Measurements from ENCODE around the gene ZNF646.

Gene ZNF646

DNA sequence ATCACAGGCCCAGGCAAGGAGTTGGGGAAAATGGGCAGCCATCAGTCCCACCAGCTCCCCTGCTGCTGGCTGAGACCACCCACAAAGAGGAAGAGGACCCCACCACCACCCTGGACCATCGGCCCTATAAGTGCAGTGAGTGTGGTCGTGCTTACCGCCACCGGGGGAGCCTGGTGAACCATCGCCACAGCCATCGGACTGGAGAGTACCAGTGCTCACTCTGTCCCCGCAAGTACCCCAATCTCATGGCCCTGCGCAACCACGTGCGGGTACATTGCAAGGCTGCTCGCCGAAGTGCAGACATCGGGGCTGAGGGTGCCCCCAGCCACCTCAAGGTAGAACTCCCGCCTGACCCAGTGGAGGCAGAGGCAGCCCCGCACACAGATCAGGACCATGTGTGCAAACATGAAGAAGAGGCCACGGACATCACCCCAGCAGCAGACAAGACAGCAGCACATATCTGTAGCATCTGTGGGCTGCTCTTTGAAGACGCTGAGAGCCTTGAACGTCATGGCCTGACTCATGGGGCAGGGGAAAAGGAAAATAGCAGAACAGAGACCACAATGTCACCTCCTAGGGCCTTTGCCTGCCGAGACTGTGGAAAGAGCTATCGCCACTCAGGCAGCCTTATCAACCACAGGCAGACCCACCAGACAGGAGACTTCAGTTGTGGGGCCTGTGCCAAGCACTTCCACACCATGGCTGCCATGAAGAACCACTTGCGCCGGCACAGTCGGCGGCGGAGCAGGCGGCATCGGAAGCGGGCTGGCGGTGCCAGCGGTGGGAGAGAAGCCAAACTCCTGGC lies 3.6 kb downstream of the ZNF646 start:
- no peak overlapping the region for H2BK12ac ChIP-seq (ENCODE audit: low read length)
- H3K4me3 ChIP-seq (ENCODE audit: low read length in 2 of 2) = no peak overlapping the region
- no peak overlapping the region for H4K8ac ChIP-seq (ENCODE audit: low read depth, low read length)
- no peak overlapping the region for H3K27ac ChIP-seq (replicated peaks; ENCODE audit: low read length)
- peak overlapping the region; percentile 65 for H3K23ac ChIP-seq (ENCODE audit: low read depth, low read length, poor library complexity)
- no peak overlapping the region for H3K9ac ChIP-seq (ENCODE audit: low read depth, low read length, poor library complexity)
- H3K4me1 ChIP-seq (ENCODE audit: control insufficient read depth in 2 of 2, insufficient read depth in 1 of 2, low read depth in 1 of 2, low read length in 2 of 2) = peaks cover 0 to 3% of the 10 kb centered on the region in 2 donors
- peaks cover 66 to 72% of the 10 kb centered on the region in 2 donors for H3K36me3 ChIP-seq (replicated peaks in 1 of 2; ENCODE audit: control insufficient read depth in 2 of 2, insufficient read depth in 2 of 2, low read length in 2 of 2)
- H3K4ac ChIP-seq (ENCODE audit: low read length) = no peak overlapping the region
- no peak overlapping the region for H3K4me2 ChIP-seq (ENCODE audit: insufficient read depth, low read length, poor library complexity, severe bottlenecking)
- no peak overlapping the region for H4K91ac ChIP-seq (ENCODE audit: low read depth, low read length, poor library complexity)
- no peaks in the 10 kb centered on the region for H3K9me3 ChIP-seq (replicated peaks in 1 of 2; ENCODE audit: control insufficient read depth in 2 of 2, insufficient read depth in 1 of 2, low read depth in 1 of 2, low read length in 2 of 2)
- no peak overlapping the region for H2BK120ac ChIP-seq (ENCODE audit: low read depth, low read length)
- no peak overlapping the region for H3K14ac ChIP-seq (ENCODE audit: low read length)
- H2AK5ac ChIP-seq (ENCODE audit: low read depth, low read length) = no peak overlapping the region
- no peak overlapping the region for H2BK5ac ChIP-seq (ENCODE audit: low read length)
- no peak overlapping the region for H2BK15ac ChIP-seq (ENCODE audit: low read length)
- no peak for DNase-seq (ENCODE audit: low spot score)
- H2AFZ ChIP-seq (ENCODE audit: low read length) = no peak overlapping the region
- no peaks in the 10 kb centered on the region for H3K27me3 ChIP-seq (ENCODE audit: control insufficient read depth in 3 of 3, insufficient read depth in 3 of 3, low read depth in 1 of 3, low read length in 3 of 3)
- WGBS, 2 donors (ENCODE audit: extremely low coverage in 2 of 2, insufficient read length in 2 of 2, insufficient replicate concordance in 1 of 2) = no CpG with 5 or more reads among the region's 30 CpGs
- no peak overlapping the region for H3K18ac ChIP-seq (ENCODE audit: low read length)
- peaks cover 34% of the 10 kb centered on the region for H3K79me1 ChIP-seq (ENCODE audit: low read depth, low read length)

GRCh38 chr16:31078597-31079341 lies 4.5 kb downstream of the ZNF646 start:
- Histone ChIP-seq H3K23ac (ENCODE audit: low read depth, low read length, poor library complexity) (no peak overlapping the region), H2BK12ac (ENCODE audit: low read length) (no peak overlapping the region), H4K91ac (ENCODE audit: low read depth, low read length, poor library complexity) (no peak overlapping the region), H3K4me2 (ENCODE audit: insufficient read depth, low read length, poor library complexity, severe bottlenecking) (no peak overlapping the region), H3K27ac (replicated peaks; ENCODE audit: low read length) (no peak overlapping the region), H2AFZ (ENCODE audit: low read length) (no peak overlapping the region), H3K18ac (ENCODE audit: low read length) (no peak overlapping the region), H3K9ac (ENCODE audit: low read depth, low read length, poor library complexity) (no peak overlapping the region), H3K79me1 (ENCODE audit: low read depth, low read length) (peaks cover 34% of the 10 kb centered on the region), H3K14ac (ENCODE audit: low read length) (no peak overlapping the region), H2BK120ac (ENCODE audit: low read depth, low read length) (no peak overlapping the region), H3K4me3 (ENCODE audit: low read length in 2 of 2) (no peak overlapping the region), H3K36me3 (replicated peaks in 1 of 2; ENCODE audit: control insufficient read depth in 2 of 2, insufficient read depth in 2 of 2, low read length in 2 of 2) (peaks cover 67 to 82% of the 10 kb centered on the region in 2 donors), H4K8ac (ENCODE audit: low read depth, low read length) (no peak overlapping the region), H3K4ac (ENCODE audit: low read length) (no peak overlapping the region), H3K9me3 (replicated peaks in 1 of 2; ENCODE audit: control insufficient read depth in 2 of 2, insufficient read depth in 1 of 2, low read depth in 1 of 2, low read length in 2 of 2) (no peaks in the 10 kb centered on the region), H2BK15ac (ENCODE audit: low read length) (no peak overlapping the region), H2BK5ac (ENCODE audit: low read length) (no peak overlapping the region), H3K4me1 (ENCODE audit: control insufficient read depth in 2 of 2, insufficient read depth in 1 of 2, low read depth in 1 of 2, low read length in 2 of 2) (peaks cover 0 to 3% of the 10 kb centered on the region in 2 donors), H3K27me3 (ENCODE audit: control insufficient read depth in 3 of 3, insufficient read depth in 3 of 3, low read depth in 1 of 3, low read length in 3 of 3) (no peaks in the 10 kb centered on the region), H2AK5ac (ENCODE audit: low read depth, low read length) (no peak overlapping the region)
- no peak for DNase-seq (ENCODE audit: low spot score)
- no CpG with 5 or more reads among the region's 15 CpGs for WGBS, 2 donors (ENCODE audit: extremely low coverage in 2 of 2, insufficient read length in 2 of 2, insufficient replicate concordance in 1 of 2)

- H3K4ac ChIP-seq (ENCODE audit: low read length) = no peak overlapping the region
- H3K23ac ChIP-seq (ENCODE audit: low read depth, low read length, poor library complexity) = no peak overlapping the region
- H4K91ac ChIP-seq (ENCODE audit: low read depth, low read length, poor library complexity) = no peak overlapping the region
- no peak overlapping the region for H2BK120ac ChIP-seq (ENCODE audit: low read depth, low read length)
- H3K18ac ChIP-seq (ENCODE audit: low read length) = no peak overlapping the region
- H2BK15ac ChIP-seq (ENCODE audit: low read length) = no peak overlapping the region
- no peak overlapping the region for H3K9ac ChIP-seq (ENCODE audit: low read depth, low read length, poor library complexity)
- H3K36me3 ChIP-seq (replicated peaks in 1 of 2; ENCODE audit: control insufficient read depth in 2 of 2, insufficient read depth in 2 of 2, low read length in 2 of 2) = peaks cover 67 to 88% of the 10 kb centered on the region in 2 donors
- DNase-seq (ENCODE audit: low spot score) = no peak
- H3K27ac ChIP-seq (replicated peaks; ENCODE audit: low read length) = no peak overlapping the region
- no CpG with 5 or more reads among the region's 13 CpGs for WGBS, 2 donors (ENCODE audit: extremely low coverage in 2 of 2, insufficient read length in 2 of 2, insufficient replicate concordance in 1 of 2)
- H3K79me1 ChIP-seq (ENCODE audit: low read depth, low read length) = peaks cover 34% of the 10 kb centered on the region
- no peak overlapping the region for H4K8ac ChIP-seq (ENCODE audit: low read depth, low read length)
- no peak overlapping the region for H3K4me2 ChIP-seq (ENCODE audit: insufficient read depth, low read length, poor library complexity, severe bottlenecking)
- peaks cover 0 to 3% of the 10 kb centered on the region in 2 donors for H3K4me1 ChIP-seq (ENCODE audit: control insufficient read depth in 2 of 2, insufficient read depth in 1 of 2, low read depth in 1 of 2, low read length in 2 of 2)
- H2BK12ac ChIP-seq (ENCODE audit: low read length) = no peak overlapping the region
- H2AFZ ChIP-seq (ENCODE audit: low read length) = no peak overlapping the region
- H3K27me3 ChIP-seq (ENCODE audit: control insufficient read depth in 3 of 3, insufficient read depth in 3 of 3, low read depth in 1 of 3, low read length in 3 of 3) = no peaks in the 10 kb centered on the region
- no peak overlapping the region for H2AK5ac ChIP-seq (ENCODE audit: low read depth, low read length)
- no peak overlapping the region for H3K14ac ChIP-seq (ENCODE audit: low read length)
- H3K9me3 ChIP-seq (replicated peaks in 1 of 2; ENCODE audit: control insufficient read depth in 2 of 2, insufficient read depth in 1 of 2, low read depth in 1 of 2, low read length in 2 of 2) = no peaks in the 10 kb centered on the region
- H2BK5ac ChIP-seq (ENCODE audit: low read length) = no peak overlapping the region
- no peak overlapping the region for H3K4me3 ChIP-seq (ENCODE audit: low read length in 2 of 2)
Observed at GRCh38 chr16:31079342-31079944, 5.2 kb downstream of the ZNF646 start.
